Fibroblast of villous mesenchyme (primary cell): ENCODE data around the gene TUBGCP3. TPM values are rescaled to one million over a fixed set of nuclear protein-coding genes. Genes with fewer than 3 reads are reported as not detected.
A peak's percentile ranks its signal among the peaks of the same experiment; 100 is the strongest.

Experiments used
- DNase-seq: peaks from one replicate; pipeline ENCODE4 v3.0.0-alpha.2; 2010; ENCODE audit warnings: low read depth
- H3K4me3 ChIP-seq: 2 replicates; pipeline ENCODE4 v1.5.1; 2011; ENCODE audit warnings: low read depth, mild to moderate bottlenecking, low read length
- CTCF ChIP-seq: IDR thresholded peaks from 2 replicates; pipeline ENCODE4 v1.5.1; 2012; ENCODE audit warnings: low read depth, mild to moderate bottlenecking, low read length; ENCODE audit not compliant: insufficient read depth
- total RNA-seq: library from RNA; depleted of rRNA; stranded (reverse); fragments of >200 nt; gene quantifications from 2 replicates; pipeline ENCODE4 v1.2.3, GENCODE V29; 2012

Gene TUBGCP3
- total RNA-seq, 1 donor, result 15.5 TPM

GRCh38 chr13:112579310-112579843 is 8.6 kb downstream of the TUBGCP3 start:
- no peak overlapping the region for H3K4me3 ChIP-seq
- TF ChIP-seq CTCF, result no peak
- DNase-seq, result no peak

- TF ChIP-seq CTCF, result no peak
- DNase-seq, result no peak
Observed at GRCh38 chr13:112576768-112577167, 11.2 kb downstream of the TUBGCP3 start.

GRCh38 chr13:112576191-112576590 is 11.8 kb downstream of the TUBGCP3 start:
- DNase-seq, result no peak
- TF ChIP-seq CTCF, result no peak
- H3K4me3 ChIP-seq, result no peak overlapping the region

More at GRCh38 chr13:112576768-112577167, 11.2 kb downstream of the TUBGCP3 start:
- H3K4me3 ChIP-seq, result no peak overlapping the region

- H3K4me3 ChIP-seq, result no peak overlapping the region
- peak; percentile 47 for DNase-seq
- no peak for TF ChIP-seq CTCF
Observed at GRCh38 chr13:112575675-112576074, 12.3 kb downstream of the TUBGCP3 start.

- DNase-seq, result peak; percentile 25
- TF ChIP-seq CTCF, result no peak
- H3K4me3 ChIP-seq, result no peak overlapping the region
Observed at GRCh38 chr13:112574834-112575613, 12.9 kb downstream of the TUBGCP3 start.

GRCh38 chr13:112574416-112574815 is 13.5 kb downstream of the TUBGCP3 start:
- DNase-seq, result no peak
- H3K4me3 ChIP-seq, result no peak overlapping the region
- TF ChIP-seq CTCF, result no peak
